ENCODE data around the gene GNG7.
"Not testable (repeated sequence)": the region's sequence is repeated elsewhere in the genome, so short reads cannot be mapped to it uniquely, and the experiment has no call there.

GNG7 gene

DNA sequence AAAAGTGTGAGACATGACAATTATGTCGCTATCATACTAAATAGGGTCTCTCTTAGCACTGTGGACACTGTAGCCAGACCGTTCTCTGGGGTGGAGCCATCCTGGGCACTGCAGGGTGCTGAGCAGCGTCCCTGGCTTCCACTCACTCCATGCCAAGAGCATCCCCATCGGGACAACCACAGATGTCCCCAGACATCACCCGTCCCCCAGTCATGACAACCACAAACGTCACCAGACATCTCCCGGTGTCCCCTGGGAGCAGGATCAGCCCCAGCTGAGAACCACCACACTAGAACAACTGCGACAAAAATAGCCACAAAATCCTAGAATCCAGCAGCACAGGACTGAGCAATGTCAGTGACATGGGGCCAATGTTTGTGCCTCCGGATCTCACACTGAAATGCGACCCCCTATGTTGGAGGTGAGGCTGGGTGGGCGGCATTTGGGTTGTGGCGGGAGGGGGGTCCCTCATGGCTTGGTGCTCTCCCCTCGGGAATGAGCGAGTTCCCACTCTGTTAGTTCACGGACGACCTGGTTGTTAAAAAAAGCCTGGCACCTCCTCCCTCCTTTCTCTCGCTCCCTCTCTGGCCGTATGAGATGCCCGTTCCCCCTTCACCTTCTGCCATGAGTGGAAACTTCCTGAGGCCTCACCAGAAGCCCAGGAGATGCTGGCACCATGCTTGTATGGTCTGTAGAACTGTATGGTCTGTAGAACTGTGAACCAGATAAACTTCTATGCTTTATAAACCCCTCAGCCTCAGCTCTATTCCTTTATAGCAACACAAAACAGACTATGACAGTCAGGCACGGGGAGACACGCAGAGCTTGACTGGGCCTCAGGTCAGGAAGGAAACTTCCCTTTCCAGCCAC, 132.7 kb downstream of the GNG7 start:
- DNase-seq, result no peak

DNA sequence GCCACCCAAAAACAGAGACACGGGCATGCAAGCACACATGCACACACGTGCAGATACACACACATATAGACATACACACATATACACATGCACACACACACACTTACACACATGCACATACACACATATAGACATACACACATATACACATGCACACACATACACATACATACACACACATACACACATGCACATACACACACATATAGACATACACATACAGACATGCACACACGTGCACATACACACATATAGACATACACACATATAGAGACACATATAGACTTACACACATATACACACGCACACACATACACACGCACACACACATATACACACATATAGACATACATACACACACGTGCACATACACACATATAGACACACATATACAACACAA, 134.5 kb downstream of the GNG7 start:
- DNase-seq, result no peak

DNA sequence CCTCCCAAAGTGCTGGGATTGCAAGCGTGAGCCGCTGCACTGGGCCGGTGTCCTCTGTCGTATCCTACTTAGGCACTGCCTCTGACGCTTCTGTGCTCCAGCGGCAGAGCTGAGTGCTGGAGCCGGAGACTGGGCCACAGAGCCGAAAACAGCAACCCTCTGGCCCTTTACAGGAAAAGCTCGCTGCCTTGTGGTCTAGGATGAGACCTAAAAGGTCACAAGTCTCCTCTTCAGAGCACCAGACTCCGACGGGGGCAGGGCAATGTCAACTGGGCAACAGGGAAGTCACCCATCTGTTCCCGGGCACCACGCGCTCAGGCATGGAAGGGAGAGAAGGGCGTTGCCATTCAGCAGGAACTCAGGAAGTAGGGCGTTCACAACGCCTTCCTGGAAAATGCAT, 134.9 kb downstream of the GNG7 start:
- no peak for DNase-seq

DNA sequence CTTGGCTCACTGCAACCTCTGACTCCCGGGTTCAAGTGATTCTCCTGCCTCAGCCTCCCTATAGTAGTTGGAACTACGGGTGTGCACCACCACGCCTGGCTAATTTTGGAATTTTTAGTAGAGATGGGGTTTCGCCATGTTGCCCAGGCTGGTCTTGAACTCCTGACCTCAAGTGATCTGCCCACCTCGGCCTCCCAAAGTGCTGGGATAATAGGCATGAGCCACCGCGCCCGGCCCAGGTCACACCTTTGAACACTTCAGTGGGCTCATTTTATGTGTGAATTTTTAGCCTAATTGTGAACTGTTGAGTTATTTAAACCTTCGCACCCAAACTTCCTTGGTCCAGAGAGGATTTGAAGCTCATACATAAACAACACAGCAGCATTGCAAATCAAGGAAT, 138.9 kb downstream of the GNG7 start:
- DNase-seq, result not testable (repeated sequence)

DNA sequence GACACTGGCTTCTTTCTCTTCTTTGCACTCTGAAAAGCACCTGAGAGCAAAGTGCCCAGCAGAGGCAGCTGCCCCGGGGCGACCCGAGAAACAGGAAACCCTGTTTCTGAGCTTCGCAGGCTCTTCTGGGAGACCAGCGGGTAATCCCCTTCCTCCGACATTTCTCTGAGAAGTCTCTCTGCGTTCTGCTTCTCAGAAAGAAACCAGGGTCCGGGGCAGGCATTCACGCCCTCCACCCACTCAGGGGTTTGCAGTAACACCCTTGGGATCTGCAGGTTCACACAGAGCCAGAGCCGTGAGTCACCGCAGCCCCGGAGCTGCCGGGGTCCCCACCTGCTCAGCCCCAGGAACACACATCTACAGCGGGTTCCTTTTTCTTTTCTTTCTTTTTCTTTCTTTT, 140.6 kb downstream of the GNG7 start:
- DNase-seq, result no peak

DNA sequence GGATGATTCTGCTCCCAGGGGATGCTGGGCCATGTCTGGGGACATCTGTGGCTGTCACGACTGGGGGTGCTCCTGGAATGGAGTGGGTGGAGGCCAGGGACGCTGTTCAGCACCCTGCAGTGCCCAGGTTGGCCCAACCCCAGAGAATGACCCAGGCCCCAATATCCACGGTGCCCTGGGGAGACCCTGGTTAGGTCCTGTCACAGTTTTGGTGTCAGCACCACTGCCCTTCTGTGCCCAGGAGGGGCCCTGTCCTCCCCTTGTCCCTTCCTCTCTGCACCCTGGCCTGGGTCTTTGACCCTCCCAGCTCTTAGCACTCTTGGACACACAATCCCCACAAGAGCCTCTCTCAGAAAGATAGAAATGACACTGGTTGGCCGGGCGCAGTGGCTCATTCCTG, 141.3 kb downstream of the GNG7 start:
- no peak for DNase-seq

DNA sequence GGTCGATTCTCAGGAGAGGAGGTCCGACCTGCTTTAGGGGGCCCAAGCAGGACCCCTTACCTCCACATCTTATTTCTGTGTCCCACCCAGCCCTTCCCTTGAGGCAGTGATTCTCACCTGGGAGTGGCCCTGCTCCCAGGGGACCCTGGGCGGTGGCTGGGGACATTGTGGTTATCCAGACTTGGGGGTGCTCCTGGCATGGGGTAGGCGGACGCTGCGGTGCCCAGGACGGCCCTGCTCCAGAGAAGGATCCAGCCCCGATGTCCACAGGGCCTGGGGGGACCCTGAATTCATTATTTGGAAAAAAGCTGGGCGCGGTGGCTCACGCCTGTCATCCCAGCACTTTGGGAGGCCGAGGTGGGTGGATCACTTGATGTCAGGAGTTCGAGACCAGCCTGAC, 142.1 kb downstream of the GNG7 start:
- no peak for DNase-seq

DNA sequence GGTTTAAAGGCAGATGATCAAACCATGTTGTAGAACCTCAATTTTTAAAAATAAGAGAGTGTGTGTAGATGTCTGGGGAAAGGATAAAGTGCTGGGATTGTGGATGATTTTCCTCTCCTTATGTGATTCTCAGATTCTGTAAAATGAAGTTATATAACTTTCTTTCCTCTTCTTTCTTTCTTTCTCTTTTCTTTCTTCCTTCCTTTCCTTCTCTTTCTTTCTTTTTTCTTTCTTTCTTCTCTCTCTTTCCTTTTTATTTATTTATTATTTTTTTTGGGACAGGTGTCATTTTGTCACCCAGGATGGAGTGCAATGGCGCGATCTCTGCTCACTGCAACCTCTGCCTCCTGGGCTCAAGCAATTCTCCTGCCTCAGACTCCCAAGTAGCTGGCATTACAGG, 144.0 kb downstream of the GNG7 start:
- no peak for DNase-seq

DNA sequence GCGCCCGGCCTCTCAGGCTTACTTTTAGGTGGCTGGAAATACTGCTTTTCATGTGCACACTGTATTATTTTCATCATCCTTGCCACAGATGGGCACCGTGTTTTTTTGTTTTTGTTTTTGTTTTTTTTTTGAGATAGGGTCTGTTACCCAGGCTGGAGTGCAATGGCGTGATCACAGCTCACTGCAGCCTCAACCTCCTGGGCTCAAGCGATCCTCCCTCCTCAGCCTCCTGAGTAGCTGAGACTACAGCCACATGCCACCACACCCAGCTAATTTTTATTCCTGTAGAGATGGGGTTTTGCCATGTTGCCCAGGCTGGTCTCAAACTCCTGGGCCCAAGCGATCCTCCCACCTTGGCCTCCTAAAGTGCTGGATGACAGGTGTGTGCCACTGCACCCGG, 144.4 kb downstream of the GNG7 start:
- DNase-seq, result not testable (repeated sequence)

DNA sequence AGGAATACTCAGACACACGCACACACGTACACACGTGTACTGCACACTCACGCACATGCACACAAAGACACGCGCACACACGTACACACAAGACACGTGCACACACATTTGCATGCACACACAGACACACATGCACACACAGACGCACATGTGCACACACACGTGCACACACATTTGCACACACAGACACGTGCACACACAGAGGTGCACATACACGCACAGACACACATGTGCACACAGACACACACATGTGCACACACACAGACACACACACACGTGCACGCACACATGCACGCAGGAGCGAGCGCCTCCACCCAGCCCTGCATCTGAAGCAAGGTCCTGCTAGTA, 145.4 kb downstream of the GNG7 start:
- no peak for DNase-seq

DNA sequence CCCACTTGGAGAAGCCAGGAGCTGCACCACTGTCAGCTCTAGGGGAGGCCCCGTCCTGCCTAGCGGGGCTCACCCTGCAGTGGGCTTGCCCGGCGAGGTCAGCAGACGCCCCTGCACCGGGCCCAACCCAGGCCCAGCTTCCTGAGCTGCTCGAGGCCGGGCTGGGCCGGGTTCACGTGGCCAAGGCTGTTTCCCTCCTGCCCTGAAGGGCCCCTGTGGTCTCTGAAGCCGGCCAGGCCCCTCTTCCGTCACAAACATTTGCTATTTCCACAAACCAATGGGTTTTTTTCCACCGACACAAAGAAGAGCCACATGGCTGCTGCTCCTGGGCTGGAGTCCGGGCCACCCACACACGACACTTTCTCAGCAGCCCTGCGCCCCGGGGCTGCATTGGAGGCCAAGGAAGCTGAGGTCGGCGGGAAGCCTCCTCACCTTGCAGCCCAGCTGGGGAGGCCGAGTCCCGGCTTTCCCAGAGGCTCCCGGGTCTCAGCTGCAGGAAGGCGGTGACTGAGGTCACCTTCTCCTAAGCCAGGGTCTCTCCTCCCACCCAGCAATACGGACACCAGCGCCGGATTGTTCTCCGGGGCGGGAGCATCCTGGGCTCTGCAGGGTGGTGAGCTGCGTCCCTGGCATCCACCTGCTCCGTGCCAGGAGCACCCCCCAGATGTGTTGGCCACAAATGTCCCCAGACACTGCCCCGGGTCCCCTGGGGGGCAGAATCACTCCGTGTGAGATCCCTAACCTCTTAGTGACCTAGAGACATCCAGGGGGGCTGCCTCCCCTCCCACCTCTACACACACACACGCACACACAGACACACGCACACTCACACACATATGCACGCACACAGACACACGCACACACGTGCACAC, 146.0 kb downstream of the GNG7 start:
- no peak for DNase-seq

DNA sequence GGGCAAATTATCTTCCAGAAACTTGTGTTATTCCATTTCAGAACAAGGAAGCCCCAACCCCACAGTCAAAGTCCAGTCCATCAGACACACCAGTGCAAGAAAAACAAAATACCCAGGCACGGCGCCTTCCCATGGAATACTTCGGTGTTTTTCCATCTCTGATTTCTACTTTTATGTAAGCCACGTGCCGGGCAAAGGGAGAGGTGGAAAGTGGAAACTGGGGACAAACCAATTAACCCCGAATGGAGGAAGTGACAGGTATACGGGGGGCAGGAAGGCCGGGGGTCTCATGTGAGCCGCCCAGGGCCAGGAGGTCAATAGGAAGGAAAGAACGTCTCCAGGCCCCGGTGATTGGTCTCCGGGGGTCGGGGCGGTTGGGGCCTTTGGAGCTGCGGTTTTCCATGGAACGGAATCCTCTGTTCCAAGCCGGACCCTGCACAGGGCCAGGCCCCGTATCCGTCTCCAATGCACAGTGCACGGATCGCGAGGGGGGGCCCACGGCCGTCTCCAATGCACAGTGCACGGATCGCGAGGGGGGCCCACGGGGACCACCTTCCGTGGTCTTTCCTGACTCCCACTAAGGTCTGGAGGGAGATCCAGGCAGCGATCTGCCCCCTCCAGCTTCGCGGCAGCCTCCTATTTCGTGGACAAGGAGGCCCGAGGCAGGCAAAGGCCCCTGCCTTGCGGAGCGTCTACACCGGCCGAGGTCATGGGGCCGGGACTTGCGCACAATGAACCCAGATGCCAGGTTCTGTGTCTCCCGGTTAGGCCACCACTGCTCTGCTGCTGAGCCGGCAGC, 146.9 kb downstream of the GNG7 start:
- DNase-seq, result no peak

DNA sequence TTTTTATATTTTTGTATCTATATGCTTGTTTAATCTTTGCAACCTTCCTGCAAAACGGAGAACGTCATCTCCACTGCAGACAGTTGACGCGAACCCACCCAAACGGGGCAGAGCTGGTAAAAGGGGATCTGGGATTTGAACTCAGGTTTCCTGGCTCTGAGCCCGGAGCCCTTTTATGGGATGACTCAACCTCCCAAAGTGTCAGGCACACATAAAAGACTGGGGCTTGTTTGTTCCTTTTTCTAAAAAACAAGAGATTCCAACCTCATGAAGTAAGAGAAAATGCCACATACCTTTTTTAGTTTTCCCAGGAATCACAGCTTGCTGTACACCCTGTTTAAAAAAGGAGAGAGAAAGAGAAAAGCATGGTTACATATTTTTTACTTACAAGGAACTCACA, 147.6 kb downstream of the GNG7 start:
- no peak for DNase-seq

DNA sequence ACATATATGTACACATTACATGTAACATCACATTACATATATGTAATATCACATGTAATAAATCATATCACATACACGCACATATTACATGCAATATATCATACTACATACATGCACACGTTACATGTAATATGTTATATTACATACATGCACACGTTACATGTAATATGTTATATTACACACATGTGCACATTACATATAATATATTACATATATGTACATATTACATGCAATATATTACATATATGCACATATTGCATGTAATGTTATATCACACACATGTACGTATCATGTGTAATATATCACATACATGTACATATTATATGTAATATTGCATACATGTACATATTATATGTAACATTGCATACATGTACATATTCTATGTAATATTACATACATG, 149.0 kb downstream of the GNG7 start:
- DNase-seq, result no peak

DNA sequence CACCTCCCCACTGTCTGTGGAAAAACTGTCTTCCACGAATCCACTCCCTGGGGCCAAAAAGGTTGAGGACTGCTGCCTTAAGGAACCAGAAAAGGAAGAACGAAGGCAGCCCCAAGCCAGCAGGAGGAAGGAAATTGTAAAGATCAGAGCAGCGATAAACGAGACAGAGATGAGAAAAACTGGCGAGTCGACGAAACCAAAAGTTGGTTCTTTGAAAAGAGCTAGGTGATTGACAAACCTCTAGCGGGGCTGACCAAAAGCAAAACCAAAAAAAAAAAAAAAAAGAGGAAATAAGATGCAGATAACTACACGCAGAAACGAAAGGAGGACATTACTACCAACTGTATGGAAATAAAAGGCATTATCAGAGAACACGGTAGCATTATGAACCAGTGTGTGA, 149.6 kb downstream of the GNG7 start:
- no peak for DNase-seq

DNA sequence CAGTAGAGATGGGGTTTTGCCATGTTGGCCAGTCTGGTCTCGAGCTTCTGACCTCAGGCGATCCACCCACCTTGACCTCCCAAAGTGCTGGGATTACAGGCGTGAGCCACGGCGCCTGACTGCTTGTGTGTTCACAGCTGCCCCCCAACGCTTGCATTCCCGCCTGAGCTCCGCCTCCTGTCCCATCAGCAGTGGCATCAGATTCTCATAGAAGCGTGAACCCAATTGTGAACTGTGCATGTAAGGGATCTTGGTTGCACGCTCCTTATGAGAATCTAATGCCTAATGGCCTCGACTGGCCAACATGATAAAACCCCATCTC, 150.7 kb downstream of the GNG7 start:
- DNase-seq, result no peak

DNA sequence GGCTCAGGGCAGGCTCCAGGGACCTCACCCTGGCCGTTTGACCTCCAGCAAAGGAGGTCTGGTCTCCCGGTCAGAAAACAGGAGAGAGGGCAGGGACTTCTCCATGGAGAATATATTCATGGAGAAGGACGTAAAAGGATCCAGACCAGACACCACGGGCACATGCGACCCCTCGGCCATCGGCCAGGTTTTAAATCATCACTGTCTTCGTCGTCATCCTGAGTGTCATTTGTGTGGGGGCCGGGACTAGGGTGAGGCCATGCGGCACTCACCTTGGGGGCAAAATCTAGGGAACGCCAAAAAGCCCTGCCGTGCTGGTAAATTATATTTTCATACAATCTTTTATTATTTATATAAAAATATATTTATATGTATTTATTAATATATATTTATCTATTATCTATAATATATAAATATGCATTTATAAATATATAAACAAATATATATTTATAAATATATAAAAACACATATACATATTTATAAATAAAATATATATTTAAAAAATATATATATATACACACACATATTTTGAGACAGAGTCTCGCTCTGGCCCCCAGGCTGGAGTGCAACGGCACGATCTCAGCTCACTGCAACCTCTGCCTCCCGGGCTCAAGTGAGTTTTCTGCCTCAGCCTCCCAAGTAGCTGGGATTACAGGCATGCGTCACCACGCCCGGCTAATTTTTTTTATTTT, 151.2 kb downstream of the GNG7 start:
- DNase-seq, result no peak

DNA sequence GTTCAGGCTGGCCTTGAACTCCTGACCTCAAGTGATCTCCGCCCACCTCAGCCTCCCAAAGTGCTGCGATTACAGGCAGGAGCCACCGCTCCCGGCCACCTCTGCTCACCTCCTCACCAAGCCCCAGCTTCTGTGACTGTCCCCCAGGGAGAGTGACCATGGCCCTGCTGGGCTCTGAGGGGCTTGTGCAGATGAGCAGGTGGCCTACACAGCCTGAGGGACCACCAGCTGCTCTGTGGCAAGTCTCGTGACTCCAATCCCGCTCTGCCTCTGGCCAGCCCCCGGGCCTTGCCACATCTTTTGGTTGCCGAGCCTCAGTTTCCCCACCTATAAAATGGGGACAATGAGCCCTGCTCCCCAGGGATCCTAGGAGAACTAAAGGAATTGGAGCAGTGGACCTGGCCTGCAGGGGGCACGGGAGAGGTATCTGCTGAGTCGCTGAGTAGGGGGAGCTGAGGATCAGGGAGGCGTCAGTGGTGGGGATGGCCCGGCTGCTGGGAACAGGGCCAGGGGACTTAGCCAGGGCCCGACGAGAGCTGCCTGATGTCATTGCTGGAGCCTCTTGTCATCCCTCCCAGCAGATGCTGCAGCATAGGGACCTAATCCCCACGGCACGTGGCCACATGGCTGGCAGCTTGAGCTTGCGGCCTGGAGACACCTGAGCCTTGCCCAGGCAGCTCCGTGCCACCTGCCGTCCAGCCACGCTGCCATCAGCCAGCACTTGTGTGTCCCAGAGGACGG, 151.9 kb downstream of the GNG7 start:
- no peak for DNase-seq

DNA sequence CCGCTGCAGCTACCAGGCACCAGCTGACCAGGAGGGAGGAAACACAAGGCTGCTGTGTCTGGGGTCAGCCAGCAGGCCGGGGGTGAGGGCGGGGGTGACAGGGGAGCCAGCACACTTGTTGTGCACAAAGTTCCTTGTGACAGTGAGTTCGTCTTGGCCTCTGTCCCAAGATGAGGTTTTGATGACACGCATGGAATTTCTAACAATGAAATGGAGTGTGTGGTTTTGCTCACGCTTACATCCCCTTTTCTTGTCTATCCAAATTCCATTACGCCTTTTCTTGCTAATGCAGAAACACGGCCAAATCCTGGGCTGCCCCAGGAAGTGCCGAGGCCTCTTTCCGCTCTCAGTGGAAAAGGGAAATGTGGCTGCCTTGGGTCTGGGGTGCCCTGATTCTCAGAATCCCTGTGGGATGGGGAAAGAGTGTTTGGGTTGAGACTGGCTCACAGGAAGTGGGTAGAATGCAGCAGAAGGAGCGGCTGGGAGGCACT, 152.7 kb downstream of the GNG7 start:
- DNase-seq, result no peak

DNA sequence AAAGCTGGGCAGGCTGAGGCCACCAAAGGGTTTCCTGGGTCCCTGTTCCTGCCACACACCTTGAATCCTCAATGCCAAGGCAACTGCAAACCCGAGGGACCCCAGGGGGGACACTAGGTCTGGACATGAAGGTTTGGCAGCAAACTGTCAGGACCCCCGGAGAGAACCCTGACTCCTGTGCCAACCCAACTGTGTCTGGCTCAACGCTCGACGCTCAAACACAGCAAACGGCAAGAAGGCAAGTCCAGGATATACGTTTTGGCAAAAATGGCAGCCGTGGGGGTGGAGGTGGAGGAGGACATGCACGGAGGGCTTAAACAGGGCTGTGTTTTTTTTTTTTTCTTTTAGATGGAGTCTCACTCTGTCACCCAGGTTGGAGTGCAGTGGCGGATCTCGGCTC, 153.5 kb downstream of the GNG7 start:
- no peak for DNase-seq

DNA sequence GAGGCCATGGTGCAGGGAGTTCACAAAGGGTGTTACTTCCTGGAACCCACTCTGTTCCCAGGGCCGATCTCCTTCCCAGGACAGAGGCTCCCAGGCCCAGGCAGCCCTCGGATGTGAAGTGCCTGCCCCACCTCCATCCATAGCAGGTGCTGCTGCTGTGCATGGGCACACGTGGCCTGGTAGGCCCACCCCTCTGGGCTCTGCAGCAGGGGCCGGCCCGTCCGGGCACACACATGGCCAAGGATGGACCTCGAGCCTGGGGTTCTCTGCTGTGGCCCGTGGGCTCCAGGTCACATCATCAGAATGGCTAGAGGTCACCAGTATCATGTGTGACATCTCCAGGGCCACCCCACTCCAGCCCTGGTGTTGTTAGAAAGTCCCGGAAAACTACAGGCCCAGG, 154.8 kb downstream of the GNG7 start:
- no peak for DNase-seq

DNA sequence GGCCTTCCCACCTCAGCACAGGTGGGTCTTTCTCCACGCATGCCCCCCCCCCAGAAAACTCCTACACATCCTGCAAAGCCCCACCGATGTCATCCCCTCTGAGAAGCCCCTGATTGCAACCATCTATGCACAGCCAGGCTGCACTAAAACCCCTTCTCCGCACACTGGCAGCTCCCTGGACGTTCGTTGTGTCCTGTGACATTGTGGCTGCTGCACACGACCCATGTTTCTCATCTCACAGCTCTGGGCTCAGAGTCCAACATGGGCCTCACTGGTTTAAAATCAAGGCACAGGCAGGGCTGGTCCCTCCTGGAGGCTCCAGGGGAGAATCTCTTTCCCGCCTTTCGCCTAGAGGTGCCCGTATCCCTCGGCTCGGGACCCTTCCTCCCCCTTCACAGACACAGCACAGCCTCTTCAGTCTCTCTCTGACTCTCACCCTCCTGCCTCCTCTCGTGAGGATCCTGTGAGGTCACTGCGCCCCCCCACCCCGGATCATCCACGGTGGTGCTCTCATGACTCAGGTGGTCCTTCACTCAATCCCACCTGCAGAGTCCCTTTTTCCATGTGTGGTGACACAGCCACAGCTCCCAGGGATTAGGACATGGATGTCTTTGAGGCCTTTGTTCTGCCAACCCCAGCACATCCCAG, 155.3 kb downstream of the GNG7 start:
- no peak for DNase-seq

All from NCI-H748 treated with DMSO at 0.1 percent for 48 hours (cell line).